Tibial nerve (tissue), 3 donors: Measurements from ENCODE around the gene MAPT.

Source experiments
- POLR2A ChIP-seq, 2 donors: fragments of 450-650 bp; IDR thresholded peaks; one replicate each; pipeline ENCODE4 v1.6.1; 2017; ENCODE audit warnings: antibody characterized with exemption in 2 of 2, mild to moderate bottlenecking in 2 of 2, moderate library complexity in 2 of 2
- TF ChIP-seq, protein P1 (sequence below), 5 experiments: fragments of 200-600 bp in 3 of 5; fragments of 450-650 bp in 2 of 5; sonication (generic) in 3 of 5; IDR thresholded peaks; one replicate each; pipeline ENCODE4 v1.5.1; 2016 to 2019; ENCODE audit warnings: antibody characterized with exemption in 5 of 5, mild to moderate bottlenecking in 3 of 5, moderate library complexity in 2 of 5

DNA sequence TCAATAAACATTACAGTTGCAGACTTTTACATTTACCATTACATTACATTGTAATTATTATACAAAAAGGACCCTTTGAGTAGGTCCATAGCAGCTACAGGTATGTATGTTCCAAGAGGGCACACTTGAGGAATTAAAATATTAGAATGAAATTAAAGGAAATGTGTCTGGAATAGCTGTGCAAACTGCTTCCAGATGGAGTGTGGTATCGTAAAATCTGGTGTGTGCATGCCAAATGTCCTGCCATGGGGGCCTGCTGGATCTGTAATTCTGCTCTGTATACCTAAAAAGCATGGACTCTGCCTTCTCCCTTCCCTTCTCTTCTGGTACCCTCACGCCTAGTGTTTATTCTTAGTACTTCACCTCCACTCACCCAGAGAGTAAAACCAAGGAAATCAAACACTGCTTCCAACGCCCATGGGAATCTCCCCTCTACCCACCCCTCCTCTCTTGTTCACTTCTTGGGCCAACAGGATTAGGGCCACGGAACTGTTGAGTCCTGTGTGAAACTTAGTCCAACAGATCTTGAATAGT is 143.4 kb downstream of the MAPT start:
- no peak for TF ChIP-seq POLR2A (IDR thresholded peaks at IDR 0.05)
- TF ChIP-seq, protein P1, sequence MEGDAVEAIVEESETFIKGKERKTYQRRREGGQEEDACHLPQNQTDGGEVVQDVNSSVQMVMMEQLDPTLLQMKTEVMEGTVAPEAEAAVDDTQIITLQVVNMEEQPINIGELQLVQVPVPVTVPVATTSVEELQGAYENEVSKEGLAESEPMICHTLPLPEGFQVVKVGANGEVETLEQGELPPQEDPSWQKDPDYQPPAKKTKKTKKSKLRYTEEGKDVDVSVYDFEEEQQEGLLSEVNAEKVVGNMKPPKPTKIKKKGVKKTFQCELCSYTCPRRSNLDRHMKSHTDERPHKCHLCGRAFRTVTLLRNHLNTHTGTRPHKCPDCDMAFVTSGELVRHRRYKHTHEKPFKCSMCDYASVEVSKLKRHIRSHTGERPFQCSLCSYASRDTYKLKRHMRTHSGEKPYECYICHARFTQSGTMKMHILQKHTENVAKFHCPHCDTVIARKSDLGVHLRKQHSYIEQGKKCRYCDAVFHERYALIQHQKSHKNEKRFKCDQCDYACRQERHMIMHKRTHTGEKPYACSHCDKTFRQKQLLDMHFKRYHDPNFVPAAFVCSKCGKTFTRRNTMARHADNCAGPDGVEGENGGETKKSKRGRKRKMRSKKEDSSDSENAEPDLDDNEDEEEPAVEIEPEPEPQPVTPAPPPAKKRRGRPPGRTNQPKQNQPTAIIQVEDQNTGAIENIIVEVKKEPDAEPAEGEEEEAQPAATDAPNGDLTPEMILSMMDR (IDR thresholded peaks at IDR 0.05): no peak
